Breast epithelium (tissue), 3 donors: ENCODE results near the gene FASN.

Source experiments
- CTCF ChIP-seq, 3 donors: fragments of 450-650 bp; IDR thresholded peaks; one replicate each; pipeline ENCODE4 v1.5.1; 2016 to 2017; ENCODE audit warnings: antibody characterized with exemption in 3 of 3, mild to moderate bottlenecking in 3 of 3, moderate library complexity in 3 of 3
- POLR2A ChIP-seq: fragments of 450-650 bp; IDR thresholded peaks from one replicate; pipeline ENCODE4 v1.6.1; 2016; ENCODE audit warnings: antibody characterized with exemption, mild to moderate bottlenecking, moderate library complexity

- TF ChIP-seq CTCF (IDR thresholded peaks at IDR 0.05): no peak
- no peak for TF ChIP-seq POLR2A
Measured at GRCh38 chr17:82062984-82063368, 35.1 kb downstream of the FASN start.
